Measurements from ENCODE around the gene EIF4EBP3. TPM values are rescaled to one million over a fixed set of nuclear protein-coding genes. Genes with fewer than 3 reads are reported as not detected.

The EIF4EBP3 gene
- polyA plus RNA-seq, 1 experiment: 1.7 TPM

GRCh38 chr5:140549237-140550144, 2.0 kb downstream of the EIF4EBP3 start:
- POLR2A ChIA-PET: interaction anchor here (3.6 kb wide), 1 partner anchor 8 kb away, joined by 42 read pairs; the partner anchor contains the start of gene SRA1
- Histone ChIP-seq H3K9me3 (ENCODE audit: control insufficient read depth, insufficient read depth, low read length) (no peaks in the 10 kb centered on the region), H3K27me3 (ENCODE audit: control insufficient read depth, insufficient read depth, low read length) (no peaks in the 10 kb centered on the region), H3K4me3 (ENCODE audit: low read depth, low read length) (no peak overlapping the region), H3K27ac (ENCODE audit: low read depth, low read length) (peak overlapping the region; percentile 93)
- no peak for DNase-seq (ENCODE audit: low read depth, low spot score)
- TF ChIP-seq, protein P1, sequence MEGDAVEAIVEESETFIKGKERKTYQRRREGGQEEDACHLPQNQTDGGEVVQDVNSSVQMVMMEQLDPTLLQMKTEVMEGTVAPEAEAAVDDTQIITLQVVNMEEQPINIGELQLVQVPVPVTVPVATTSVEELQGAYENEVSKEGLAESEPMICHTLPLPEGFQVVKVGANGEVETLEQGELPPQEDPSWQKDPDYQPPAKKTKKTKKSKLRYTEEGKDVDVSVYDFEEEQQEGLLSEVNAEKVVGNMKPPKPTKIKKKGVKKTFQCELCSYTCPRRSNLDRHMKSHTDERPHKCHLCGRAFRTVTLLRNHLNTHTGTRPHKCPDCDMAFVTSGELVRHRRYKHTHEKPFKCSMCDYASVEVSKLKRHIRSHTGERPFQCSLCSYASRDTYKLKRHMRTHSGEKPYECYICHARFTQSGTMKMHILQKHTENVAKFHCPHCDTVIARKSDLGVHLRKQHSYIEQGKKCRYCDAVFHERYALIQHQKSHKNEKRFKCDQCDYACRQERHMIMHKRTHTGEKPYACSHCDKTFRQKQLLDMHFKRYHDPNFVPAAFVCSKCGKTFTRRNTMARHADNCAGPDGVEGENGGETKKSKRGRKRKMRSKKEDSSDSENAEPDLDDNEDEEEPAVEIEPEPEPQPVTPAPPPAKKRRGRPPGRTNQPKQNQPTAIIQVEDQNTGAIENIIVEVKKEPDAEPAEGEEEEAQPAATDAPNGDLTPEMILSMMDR (IDR thresholded peaks at IDR 0.05; ENCODE audit: low read depth, low read length): no peak
- CTCF ChIA-PET: interaction anchor here (1.1 to 2.5 kb wide), 2 partner anchors 85 to 89 kb away, joined by 3 to 17 read pairs; no protein-coding TSS in a partner anchor

DNA sequence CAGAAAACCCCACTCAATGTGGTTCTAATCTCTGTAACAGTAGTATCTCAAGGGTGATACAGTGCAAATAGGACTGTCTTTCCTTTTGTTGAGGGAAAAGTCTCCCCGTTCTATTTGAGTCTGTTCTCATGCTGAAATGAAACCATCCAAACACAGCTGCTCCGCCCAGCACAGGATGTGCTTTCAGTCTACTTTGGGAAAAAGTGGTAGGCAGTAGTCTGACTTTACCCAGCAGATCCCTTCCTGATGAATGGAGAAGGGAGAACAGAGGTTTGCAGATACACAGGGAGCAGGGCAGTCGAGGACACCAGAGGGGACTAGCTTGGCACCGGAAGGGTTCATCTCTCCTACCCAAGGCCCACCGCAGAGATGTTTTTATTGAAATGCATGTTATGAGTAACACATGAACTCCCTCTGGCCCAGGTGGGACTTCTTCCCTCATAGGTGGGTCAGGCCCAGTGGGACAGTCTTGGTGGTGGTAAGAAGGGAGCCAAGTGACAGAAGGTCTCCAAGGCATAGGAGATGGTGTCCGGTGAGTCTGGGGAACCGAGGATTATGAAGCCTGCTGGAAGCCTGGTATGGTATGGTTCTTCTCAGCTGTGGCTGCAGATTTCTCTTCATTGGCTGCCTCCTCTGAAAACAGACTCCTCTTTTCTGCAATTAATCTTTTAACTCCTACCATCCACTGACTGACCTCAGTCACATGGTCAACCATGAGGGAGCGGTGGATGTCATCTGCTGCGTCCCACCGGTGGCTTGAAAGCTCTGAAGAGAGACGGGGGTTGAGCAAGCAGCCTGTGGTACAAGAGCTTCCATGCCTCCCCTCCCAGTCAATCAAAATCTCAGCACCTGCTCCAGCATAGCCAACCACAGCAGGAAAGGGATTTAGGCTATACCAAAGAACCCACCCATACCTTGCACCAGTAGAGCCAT, 3.0 kb downstream of the EIF4EBP3 start:
- no peaks in the 10 kb centered on the region for H3K9me3 ChIP-seq (ENCODE audit: control insufficient read depth, insufficient read depth, low read length)
- CTCF ChIA-PET: interaction anchor here (1.1 kb wide), 1 partner anchor 88 kb away, joined by 3 read pairs; no protein-coding TSS in a partner anchor
- H3K4me3 ChIP-seq (ENCODE audit: low read depth, low read length): no peak overlapping the region
- no peak for DNase-seq (ENCODE audit: low read depth, low spot score)
- no peaks in the 10 kb centered on the region for H3K27me3 ChIP-seq (ENCODE audit: control insufficient read depth, insufficient read depth, low read length)
- POLR2A ChIA-PET: no interaction called here
- TF ChIP-seq, protein P1 (IDR thresholded peaks at IDR 0.05; ENCODE audit: low read depth, low read length): no peak
- H3K27ac ChIP-seq (ENCODE audit: low read depth, low read length): no peak overlapping the region

DNA sequence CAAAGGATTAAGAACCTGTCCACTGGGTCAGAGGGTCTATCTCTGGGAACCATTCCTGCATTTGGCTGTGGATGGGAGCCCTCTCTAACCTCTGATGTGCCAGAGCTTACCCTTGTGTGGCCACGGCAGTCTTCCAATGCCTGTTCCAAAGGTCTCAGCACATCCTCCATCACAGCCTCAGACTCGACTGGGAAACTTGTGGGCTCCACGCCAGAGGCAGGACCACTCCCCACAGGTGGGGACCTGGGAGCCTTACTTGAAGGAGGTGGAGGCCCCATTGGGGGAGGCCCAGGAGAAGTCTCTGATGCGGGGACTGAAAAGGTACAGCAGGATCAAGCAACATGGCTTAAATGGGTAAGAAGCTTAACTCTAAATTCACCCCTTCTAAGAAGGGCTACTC, 4.4 kb downstream of the EIF4EBP3 start:
- TF ChIP-seq, protein P1 (IDR thresholded peaks at IDR 0.05; ENCODE audit: low read depth, low read length): no peak
- no peak overlapping the region for H3K27ac ChIP-seq (ENCODE audit: low read depth, low read length)
- no peaks in the 10 kb centered on the region for H3K27me3 ChIP-seq (ENCODE audit: control insufficient read depth, insufficient read depth, low read length)
- ChIA-PET POLR2A (interaction anchor here (0.7 kb wide), 1 partner anchor 84 kb away, joined by 4 read pairs; no protein-coding TSS in a partner anchor), CTCF (no interaction called here)
- no peak overlapping the region for H3K4me3 ChIP-seq (ENCODE audit: low read depth, low read length)
- H3K9me3 ChIP-seq (ENCODE audit: control insufficient read depth, insufficient read depth, low read length): peaks cover under 1% of the 10 kb centered on the region; the same call in 1 of the 2 replicates
- DNase-seq (ENCODE audit: low read depth, low spot score): no peak

GRCh38 chr5:140553657-140554056, 6.2 kb downstream of the EIF4EBP3 start:
- DNase-seq (ENCODE audit: low read depth, low spot score): no peak
- ChIA-PET POLR2A (no interaction called here), CTCF (interaction anchor here (0.7 kb wide), 2 partner anchors 81 to 137 kb away, joined by 3 to 4 read pairs; partner anchors contain the start of genes HARS1 and HARS2)
- Histone ChIP-seq H3K9me3 (ENCODE audit: control insufficient read depth, insufficient read depth, low read length) (peaks cover 3% of the 10 kb centered on the region; the same call in 1 of the 2 replicates), H3K27me3 (ENCODE audit: control insufficient read depth, insufficient read depth, low read length) (no peaks in the 10 kb centered on the region), H3K4me3 (ENCODE audit: low read depth, low read length) (no peak overlapping the region), H3K27ac (ENCODE audit: low read depth, low read length) (peak overlapping the region; percentile 52)
- TF ChIP-seq, protein P1 (IDR thresholded peaks at IDR 0.05; ENCODE audit: low read depth, low read length): no peak
